Stimulated activated CD4-positive, alpha-beta T cell treated with anti-CD3 and anti-CD28 coated beads, TNF-alpha, amount 100 ng/mL, for 1 hour (primary cell): Measurements from ENCODE around the gene NALCN.

ENCODE experiments used
- DNase-seq, 3 donors: peaks; one replicate each; pipeline ENCODE4 v3.0.0-alpha.2; 2020; ENCODE audit warnings: low read depth in 3 of 3, low spot score in 1 of 3

The NALCN gene

DNA sequence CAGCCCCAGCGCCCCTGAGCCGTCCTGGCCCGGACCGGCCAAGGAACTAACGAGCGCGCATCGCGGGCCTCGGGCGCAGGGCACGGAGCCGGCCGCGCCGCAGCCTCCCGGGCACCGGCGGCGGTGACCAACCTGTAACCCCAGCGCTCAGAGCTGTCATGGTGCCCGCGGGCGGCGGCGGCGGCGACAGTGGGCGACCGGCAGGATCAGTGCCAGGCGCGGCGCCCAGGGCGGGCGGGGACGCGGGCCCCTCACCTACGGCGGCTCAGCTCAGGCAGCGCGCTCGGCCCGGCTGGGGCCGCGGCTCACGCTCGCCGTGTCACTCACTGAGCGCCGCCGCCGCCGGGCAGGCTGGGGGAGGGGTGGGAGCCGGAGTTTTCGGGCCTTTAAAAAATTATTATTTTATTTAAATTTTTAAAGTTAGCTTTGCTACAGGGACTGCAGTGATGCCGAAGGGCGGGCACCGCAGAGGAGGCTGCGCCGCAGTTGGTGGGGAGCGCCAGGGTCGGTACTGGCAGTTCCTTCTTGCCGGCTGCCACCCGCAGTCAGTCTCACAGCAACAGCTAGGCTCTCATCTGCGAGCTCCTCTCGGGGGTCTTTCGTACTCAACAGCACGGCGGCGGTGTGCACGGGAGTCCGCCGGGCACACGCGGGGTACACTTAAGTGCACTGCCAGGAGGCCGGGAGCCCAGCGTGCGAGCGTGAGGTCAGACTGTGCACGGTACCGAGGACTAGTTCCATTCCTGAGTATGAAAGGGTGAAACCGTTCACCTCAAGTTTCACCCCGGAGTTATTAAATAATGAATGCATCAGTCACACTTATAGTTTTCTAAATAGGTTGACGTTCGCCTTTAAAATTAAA, at the start of gene NALCN:
Gene NALCN (minus strand): TSS at position 328 of the 862 bp plus-strand sequence. CDS start 17,382 bp downstream, outside the sequence.
- DNase-seq: no peak

DNA sequence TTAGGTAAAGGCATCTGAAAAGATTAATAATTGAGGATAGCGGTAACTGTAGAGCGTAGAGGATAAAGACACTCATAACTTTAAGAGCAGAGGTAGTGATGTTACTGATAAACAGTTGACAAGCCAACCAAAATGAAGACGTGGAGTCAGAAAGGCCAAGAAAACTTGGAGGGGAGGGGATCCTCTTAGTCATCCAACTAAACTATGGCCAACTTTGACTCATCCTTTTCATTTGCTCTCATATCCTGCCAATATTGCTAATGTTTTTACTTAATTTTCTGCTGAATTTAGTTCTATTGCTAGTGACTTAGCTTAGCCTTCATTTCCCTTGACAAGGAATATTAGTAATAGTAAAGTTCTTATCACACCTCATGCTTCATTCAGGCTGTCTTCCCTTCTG, 49.6 kb upstream of the NALCN start:
- no peak for DNase-seq

DNA sequence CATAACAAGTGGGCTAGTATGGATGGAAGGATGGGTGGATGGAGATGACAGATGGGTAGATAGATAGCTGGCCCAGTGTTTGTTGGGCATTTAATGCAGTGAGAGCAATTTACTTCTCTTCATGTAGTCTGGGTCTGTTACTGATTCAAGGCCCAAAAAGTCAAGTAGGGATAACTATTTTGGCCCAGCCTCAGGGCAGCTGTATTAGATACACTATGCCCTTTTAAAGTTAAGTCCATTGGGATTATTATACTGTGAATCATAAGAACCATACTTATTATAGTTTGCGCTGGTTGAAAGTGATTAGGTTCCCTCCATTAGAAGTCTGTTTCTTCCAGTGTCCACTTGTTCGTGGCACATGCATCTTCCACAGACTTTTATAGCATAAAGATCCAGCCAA, 40.9 kb upstream of the NALCN start:
- no peak for DNase-seq

DNA sequence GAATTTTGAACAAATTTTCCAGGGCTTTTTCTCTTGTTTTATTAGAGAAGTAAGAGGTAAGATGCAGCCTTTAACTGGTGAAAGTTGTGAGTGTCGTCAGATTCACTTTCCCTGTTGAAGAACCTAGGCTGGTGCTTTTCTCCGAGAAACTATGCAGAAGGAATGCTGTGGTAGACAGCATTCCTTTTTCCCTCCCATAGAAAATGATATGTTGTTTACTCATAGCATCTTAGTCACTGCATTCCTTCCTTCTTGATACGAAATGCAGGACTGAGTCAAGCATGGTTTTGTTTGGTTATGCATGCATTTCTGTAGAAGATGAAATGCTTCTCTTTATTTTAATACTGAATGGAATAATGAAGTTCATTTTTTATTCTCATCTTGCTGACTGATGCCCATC, 39.6 kb upstream of the NALCN start:
- no peak for DNase-seq

DNA sequence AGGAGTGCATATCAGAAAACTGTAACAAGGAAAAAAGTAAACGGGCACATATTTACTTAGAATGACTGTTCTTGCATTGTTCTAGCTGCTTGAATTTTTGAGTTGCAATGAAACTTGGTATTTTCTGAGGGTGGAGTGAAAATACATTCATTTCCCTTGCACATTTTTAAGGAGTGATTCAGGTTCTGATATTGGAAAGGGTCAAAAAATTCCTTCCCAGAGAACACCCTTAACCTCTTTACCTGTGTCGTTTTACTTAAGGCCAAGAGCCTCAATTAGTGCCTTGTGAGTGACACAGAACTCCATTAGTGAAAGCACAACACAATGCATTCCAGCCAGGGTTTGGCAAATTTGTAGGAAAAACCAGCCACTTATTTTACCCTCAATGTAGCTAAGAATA, 38.5 kb upstream of the NALCN start:
- no peak for DNase-seq

DNA sequence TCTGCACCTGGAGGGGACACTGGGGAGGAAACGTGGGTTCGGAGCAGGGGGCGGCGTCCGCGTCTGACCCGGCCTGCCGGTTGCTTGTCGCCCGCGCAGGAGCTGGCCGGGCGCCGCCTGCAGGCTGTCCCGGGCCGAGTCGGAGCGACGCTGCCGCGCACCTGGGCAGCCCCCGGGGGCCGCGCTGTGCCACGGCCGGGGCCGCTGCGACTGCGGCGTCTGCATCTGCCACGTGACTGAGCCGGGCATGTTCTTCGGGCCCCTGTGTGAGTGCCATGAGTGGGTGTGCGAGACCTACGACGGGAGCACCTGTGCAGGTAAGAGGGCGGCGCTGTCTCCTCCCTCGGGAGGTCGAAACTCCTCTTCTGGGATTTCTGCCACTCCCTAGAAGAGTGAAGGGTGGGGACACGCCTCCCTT, 37.5 kb upstream of the NALCN start:
- no peak for DNase-seq

DNA sequence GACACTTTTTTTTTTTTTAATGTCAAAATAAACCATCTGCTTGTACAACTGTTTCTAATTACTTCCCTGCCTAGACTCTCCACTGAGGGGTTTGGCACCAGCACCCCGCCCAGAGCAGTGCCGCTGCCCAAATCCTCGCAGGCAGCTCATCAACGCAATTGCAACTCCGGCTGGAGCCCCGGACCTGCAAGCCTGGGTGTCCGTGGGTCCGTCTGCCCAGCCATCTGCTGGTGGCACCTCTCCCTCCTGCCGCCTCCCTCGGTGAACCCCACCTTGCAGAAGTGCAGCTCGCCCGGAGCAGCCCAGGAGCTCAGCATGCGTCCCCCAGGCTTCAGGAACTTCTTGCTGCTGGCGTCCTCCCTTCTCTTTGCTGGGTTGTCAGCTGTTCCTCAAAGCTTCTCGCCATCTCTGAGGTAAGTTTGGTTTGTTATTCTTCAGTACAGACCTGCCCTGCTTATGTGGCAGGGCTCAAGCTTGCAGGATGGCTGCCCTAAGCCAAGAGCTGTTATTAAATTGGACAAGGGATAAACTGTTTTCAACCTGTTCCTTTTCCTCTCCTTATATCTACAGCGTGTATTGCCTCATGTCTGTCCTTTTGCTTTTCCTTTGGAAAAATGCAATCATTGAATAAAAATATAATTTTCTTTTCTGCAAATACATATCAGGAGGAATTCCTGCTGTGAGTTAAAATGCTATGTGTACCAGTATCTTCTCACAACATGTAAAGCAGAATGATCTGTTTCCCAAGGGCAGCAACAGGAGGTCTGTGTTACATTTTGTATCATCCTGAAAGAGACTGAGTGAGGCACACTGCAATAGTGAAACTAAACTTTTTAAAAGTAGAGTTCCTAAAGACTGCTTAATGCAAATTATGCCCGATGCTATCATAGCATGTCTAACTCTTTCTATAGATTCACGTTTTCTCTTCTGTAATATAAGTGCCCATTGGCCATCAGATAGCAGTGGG, 36.5 kb upstream of the NALCN start, which contains the start of gene ITGBL1:
Gene ITGBL1 (plus strand): TSS at position 157 of the 967 bp plus-strand sequence. CDS start 159 bp downstream, at position 316.
- no peak for DNase-seq

DNA sequence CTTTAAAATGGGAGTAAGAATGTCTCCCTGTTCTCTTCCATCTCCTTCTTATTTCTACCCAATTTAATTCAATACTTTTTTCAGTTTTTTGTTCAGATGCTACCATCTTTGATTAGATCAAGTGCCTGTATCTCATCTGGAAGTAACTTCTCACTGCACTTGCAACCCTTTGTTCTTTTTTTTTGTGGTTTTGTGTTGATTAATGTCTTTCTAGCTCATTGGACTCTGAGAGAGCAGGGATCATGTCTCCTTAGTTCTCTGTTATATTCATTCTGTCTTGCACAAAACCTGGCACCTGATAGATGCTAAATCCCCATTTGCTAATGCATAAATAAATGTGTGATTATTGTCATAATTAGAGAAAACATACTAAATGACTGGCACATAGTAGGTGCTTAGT, 35.3 kb upstream of the NALCN start:
- no peak for DNase-seq

DNA sequence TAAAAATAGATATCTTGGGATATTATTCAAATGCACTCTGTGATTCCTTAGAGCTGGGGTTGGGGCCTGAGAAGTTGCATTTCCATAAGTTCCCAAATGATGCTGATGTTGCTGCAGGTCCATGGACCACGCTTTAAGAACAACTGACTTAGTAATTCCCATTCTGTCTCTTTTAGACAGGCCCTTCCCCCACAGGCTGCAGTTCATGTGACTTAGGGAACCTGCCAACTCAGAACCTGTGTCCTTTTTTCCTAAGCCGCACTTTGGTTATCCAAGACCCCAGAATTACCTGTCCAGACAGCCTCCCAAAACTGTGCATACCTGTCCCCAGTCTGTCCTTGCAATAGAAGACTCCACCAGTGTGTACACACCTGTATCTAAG, 34.4 kb upstream of the NALCN start:
- no peak for DNase-seq

DNA sequence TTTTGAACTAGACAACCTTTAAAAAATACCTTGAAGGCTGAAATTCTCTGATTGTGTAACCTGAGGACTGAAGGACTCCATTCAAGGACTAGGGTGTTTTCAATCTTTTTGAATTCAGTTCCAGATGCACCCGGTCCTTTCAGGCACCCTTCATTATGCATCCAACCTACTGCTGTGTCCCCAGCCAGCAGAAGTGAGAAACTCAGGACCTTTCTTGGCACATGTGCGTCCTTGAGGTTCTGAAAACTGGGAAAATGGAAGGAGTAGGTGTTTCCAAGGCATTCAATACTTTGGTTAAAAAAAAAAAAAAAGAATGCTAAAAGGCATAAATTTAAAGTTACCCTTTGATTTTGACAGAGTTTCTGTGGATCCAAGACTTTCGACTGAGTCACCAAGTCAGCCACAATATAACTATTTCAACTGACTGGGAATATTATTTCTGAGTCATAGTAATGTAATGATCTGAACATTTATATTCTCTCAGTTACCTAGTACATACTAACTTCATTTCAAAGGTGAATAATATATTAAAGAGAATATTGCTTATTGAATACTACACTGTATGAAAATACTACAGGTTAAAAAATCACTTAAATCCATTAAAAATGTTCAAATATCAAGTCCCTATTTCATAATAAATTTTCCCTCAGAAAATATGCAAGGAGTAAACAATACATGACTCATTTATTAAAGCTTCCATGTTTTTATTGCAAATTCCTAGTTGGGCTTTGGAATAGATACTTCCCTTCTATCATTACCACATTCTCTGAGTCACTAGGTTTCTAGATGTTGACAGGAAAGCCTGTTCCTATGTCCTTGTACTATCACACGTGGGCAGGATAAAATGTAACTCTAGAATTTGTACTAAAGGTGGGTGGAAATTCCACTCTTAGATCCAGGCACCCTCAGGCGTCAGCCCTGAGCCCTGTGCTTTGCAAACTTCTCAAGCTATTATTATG, 33.8 kb upstream of the NALCN start:
- DNase-seq: no peak

DNA sequence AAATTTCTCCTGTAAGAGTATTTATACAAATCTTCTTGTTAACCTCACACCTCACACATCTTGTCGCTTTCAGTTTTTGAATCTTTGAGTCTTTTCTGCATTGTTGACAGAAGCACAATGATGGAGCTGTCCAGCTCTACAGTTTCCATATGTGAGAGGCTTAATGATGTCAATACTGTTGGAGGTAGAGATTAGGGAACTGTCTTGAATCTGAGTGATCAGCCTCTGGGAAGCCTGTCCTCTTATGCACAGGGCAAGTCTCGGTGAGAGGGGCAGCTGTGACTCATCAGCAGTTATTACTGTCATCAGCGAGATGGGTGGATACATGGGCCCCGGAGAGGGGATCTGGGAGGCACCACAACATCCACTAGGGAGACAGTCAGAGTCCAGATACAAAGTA, 31.5 kb upstream of the NALCN start:
- no peak for DNase-seq

DNA sequence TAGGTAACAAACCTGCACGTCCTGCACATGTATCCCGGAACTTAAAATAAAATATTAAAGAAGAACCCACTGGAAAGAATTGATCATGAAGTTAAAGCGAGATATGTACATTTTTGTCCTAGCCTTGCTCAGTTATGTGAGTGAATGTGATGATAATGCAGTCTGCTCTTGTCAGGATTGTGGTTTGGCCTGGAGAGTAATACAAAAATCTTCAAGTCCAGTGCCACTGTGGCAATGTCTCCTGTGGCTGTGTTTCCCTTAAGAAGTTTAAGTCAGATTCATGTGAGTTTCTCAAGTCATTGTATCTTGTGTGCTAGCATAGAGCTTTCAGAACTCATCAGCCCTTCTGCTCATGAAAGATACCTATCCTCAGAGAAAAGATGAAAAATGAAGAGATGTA, 18.2 kb upstream of the NALCN start:
- no peak for DNase-seq

DNA sequence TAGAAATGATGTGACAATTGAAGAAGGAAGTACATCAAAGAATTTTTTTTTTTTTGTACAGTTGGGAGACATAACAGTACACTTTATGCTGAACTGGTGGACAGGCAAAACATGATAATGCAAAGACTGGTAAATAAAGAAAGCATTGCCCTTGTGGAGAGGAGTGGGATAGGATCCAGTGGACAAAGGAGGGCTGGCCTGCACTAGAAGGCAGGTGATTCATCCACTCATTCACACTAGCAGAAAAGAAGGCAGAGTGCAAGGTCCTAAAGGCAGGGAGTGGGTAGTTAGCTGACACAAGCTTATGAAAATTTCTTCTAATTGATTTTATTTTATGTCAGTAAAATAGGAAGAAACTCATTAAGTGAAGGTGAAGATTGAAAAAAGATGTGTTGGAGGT, 17.6 kb upstream of the NALCN start:
- DNase-seq: no peak

DNA sequence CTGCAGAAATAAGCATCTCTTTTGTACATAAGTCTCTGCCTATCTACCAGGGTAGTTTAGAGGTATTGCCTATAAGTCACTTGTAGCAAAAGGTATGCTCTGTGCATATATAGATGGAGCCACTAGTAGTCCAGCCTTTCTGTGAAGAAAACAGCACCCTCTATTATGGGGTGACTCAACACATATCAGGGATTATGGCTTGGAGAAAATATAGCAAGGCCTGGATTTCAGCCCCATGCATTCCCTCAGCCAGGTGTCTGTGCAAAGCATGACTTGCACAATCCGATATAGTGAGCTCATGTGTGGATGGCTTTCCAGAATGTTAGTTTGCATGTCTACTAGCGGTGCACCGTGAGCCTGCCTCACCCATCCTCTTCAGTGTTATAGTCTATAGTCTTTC, 13.4 kb upstream of the NALCN start:
- DNase-seq: no peak

DNA sequence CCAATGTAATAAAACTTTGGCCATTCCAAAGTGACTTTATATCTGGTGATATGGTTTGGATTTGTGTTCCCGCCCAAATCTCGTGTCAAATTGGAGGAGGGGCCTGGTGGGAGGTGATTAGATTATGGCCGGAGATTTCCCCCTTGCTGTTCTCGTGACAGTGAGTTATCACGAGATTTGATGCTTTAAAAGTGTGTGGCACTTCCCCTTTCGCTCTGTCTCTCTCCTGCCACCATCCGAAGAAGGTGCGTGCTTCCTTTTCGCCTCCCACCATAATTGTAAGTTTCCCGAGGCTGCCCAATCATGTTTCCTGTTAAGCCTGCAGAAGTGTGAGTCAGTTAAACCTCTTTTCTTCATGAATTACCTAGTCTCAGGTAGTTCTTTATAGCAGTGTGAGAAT, 9.3 kb upstream of the NALCN start:
- DNase-seq: no peak

DNA sequence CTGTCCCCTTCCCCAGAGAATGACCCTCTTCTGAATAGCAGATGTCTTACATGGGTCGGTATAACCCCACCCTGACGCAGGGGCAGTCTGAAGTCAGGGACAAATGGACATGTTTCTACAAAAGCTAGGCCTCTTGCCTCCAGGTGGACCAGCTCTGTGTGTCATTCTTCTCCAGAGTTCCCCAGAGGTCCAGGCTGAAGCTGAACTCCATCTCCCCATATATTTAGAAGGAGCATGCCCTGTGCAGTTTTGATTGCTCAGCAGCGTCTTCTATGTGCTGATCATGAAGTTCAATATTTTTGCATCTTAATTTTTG, 8.8 kb upstream of the NALCN start:
- no peak for DNase-seq

DNA sequence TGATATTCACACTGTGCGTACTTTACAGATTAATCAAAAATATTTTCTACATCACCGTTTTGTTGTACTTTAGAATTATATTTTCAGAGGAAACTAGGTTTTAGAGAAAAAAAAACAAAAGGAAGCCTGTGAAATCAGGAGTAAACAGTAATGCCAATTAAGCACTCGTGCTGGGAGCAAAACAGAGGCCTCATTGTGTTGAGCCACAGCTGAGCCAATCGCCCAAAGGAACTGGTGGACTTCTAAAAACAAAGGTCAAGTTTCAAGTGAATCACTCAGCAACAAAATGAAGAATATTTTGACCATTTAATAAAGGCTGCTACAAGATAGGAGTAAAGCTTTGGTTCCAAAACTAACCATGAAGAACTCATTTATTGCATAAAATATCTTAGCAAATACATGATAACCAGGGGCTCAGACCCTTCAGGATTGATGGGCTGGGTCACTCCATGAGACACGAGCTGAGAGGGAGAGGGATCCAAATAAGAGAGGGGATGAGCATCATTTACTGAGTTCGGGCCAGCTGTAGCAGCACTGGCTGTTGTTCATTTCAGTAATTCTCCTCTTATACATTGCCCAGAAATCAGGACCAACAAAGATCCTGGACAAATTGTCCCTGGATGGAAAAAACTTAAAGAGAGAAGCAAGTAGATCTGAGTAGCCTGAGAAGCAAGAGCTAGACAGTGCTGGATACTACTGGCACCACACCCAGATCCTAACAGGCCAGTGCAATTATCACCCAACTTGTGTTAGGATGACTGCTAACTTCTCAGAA, 8.3 kb upstream of the NALCN start:
- DNase-seq: no peak

DNA sequence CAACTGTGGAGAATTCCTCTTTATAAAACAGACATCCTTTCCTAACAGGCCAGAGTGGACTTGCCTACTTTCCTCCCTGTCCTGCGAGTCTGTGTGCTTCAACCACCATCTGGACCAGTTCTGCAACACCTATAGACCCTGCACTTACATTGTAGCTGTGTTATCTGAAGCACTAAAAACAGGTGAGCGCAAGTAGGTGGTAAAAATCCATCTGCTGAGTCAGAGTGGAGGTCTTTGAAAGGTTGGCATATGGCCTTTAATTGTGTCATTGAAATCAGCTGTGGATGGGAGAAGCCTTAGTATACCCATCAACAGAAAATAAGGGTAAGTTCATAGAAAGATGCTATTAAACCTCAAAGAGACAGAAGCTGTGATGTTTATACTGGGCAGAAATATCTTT, 7.6 kb upstream of the NALCN start:
- no peak for DNase-seq

DNA sequence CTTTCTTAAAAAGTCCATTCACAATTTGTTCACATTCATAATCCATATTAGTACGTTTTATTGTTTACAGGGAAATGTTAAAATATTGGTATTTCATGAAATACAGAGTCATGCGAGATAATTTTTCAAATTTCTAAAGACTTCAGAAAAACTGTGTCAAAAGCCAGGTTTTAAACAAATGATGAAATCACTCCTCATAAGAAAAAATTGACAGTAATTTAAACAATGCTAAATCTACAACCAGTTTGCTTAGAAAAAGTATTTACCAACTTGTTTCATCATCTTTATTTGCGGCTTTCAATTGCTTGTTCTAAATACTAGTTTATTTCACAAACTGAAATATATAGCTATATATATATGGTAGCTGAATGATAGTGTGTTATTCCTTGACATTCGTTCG, 1.2 kb upstream of the NALCN start:
- DNase-seq: no peak

DNA sequence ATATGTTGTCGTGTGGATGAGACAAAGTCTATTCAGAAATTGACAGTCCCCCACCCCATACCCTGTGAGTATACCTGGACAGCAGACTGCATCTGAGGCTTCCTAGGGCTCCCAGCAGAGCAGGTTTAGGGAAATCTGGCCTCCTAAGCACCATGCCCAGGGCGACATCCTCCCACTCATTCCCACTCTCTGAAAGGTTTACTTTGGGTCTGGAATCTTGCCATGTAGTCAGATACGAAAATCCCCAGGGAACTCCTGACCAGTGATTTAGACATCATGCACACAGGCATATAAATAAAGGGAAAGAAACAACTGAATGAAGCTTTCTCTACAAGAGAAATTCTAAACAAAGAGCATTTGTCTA, 717 bp upstream of the NALCN start:
- DNase-seq: no peak
